Loucy (cell line): Measurements from ENCODE around the gene AKNA.

Experiments
- CTCF ChIP-seq: fragments of 200-600 bp; sonication (generic); conservative IDR thresholded peaks from 2 replicates; pipeline ENCODE4 v1.5.1; 2014; ENCODE audit warnings: mild to moderate bottlenecking, antibody characterized with exemption, low read length
- EZH2phosphoT487 ChIP-seq: fragments of 200-600 bp; IDR thresholded peaks from 2 replicates; pipeline ENCODE4 v1.6.1; 2018; ENCODE audit warnings: antibody characterized with exemption, mild to moderate bottlenecking, moderate library complexity, borderline replicate concordance

GRCh38 chr9:114418053-114418452 lies 30.3 kb upstream of the AKNA start:
- no peak for TF ChIP-seq CTCF
- TF ChIP-seq EZH2phosphoT487: no peak
